ENCODE measurements around the gene EPS8L2. TPM values are rescaled to one million over a fixed set of nuclear protein-coding genes. Genes with fewer than 3 reads are reported as not detected.

EPS8L2 gene
- total RNA-seq, 1 donor from 2014 or later: 12.3 TPM

DNA sequence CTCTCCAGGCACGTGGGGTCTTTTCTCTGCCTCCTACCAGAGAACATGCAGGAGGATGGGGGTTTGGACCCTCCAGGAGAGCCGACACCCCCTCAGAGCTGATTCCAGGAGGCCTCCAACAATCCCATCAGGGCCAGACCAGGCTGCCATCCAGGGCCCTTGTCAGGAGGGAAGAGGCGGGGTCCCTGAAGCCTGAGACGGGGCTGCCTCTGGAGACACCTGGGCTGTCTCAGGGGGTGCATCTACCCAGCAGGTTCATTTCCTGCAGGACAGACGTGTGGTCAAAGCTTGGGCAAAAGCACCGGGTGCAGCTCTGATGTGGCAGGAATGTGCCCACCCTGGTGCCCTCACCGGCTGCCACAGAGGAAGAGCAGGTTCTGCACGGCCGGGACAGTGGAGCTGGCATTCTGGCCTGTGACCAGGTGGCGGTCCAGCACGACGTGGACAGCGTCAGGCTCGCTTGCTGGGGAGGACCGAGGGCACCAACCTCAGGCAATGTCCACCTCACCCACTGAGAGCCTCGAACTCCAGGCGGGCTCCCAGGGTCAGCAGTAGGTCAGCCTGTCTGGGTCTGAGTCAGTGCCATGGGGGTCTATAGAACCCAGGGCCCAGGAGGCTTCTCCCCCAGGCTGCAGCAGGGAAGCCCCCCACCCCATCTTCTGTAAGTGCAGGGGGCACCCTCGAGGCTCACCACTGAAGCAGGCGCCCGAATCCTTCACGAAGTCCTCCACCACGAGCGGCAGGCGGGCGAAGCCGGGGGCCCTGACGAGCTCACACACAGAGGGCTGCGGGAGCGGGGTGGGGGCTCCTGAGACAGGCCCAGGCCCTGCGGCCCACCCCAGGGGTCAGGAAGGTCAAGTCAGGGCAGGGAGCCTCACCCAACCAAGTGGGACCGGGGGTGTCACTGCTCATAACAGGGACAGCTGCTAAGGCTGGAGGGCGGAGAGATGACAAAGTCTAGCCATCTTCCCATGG is 64.9 kb downstream of the EPS8L2 start:
- intact Hi-C loops (cut with micrococcal nuclease): no loop called here

DNA sequence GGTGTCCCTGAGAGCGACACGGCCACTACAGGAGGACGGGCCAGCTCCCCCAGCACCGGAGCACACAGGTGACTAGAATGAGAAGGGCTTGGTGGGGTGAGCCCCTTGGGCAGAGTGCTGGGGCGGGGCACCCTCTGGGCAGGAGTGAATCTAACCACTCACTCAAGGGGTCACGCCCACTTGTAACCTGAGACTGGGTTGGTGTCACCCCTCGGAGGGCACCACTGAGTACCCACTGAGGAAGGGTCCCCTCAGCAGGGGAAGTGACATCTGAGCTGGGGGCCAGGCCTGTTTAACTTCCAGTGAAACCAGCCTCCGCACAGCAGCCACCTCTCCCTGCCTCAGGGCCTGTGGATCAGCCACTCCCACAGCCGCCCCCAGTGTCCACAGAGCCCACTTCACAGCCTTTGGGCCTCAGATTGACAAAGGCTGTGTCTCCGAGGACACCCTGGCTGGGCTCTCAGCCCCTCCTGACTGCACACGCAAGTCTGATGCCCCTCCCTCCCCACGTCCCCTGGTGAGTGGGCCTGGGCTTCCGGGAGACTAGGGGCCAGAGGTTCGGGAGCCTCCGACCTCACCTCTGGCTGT is 65.7 kb downstream of the EPS8L2 start:
- intact Hi-C loops (cut with micrococcal nuclease): no loop called here

GRCh38 chr11:772429-773390 is 66.7 kb downstream of the EPS8L2 start:
- intact Hi-C loops (cut with micrococcal nuclease): no loop called here

DNA sequence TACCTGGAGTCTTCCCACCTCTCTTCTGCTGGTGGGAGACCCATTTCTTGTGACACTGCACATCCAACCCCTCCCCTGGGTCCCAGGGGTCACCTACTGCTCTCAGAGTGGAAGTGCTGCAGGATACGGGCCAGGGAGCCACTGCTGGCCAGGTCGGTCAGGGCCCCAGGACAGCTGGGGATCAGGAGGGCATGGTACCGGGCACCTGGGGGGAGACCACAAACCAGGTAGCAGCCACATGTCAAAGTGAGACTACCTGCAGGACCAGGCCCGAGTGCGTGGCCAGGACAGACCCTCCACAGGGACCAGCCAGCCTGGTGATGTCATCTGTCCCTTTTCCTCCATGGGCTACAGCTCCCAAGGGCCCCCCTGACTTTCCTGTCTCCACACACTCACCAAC is 67.4 kb downstream of the EPS8L2 start:
- intact Hi-C loops (cut with micrococcal nuclease): no loop called here

DNA sequence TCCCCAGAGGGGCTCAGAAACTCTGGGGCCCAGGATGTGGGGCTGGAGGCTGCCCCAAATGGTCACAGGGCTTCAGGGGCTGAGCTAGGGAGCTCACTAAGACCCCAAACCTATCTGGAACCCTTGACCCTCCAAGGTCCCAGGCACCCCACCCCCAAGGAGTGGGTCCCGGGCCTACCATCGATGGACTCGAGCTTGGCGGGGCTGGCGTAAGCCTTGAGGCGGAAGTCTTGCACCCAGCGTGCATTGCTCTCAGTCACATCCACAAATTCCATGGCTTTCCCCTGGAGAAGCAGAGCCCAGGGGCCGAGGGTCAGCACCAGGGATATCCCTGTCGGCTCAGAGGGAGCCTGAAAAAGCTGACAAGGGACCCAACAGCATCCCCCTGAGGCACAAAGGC is 67.8 kb downstream of the EPS8L2 start:
- intact Hi-C loops (cut with micrococcal nuclease): no loop called here

DNA sequence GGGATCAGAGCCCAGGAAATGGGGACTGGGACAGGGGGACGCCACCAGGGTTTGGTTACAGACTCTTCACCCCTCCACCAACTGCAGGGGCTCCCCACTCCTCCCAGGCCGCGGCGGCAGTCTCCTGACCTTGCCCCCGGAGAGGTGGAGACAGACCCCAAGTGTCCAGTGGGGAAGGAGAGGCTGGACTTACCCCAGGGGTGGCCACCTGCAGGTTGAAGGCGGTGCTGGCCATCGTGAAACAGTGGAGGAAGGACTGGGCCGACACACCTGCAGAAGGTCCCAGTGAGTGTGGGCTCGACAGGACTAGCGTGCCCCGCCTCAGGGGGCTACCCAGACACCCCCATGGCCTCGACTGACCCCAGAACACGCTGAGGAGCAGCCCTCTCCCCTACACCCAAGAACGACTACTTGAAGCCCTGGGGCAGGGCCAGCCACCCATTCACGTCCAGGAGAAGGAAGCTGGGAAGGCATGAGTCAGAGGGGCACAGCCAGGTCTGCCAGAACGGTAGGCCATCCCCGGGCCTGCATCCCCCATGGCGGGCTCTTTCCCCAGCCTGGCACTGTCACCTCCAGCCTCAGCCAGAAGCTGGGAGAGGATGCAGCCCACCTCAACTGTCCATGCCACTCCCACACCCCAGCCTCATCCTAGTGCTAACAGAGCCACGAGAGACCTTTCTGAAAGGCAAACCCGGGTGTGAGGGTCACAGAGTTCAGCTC is 69.0 kb downstream of the EPS8L2 start:
- intact Hi-C loops (cut with micrococcal nuclease): no loop called here

- intact Hi-C loops (cut with micrococcal nuclease): no loop called here
These were observed 70.2 kb downstream of the EPS8L2 start for GRCh38 chr11:776263-776560.

DNA sequence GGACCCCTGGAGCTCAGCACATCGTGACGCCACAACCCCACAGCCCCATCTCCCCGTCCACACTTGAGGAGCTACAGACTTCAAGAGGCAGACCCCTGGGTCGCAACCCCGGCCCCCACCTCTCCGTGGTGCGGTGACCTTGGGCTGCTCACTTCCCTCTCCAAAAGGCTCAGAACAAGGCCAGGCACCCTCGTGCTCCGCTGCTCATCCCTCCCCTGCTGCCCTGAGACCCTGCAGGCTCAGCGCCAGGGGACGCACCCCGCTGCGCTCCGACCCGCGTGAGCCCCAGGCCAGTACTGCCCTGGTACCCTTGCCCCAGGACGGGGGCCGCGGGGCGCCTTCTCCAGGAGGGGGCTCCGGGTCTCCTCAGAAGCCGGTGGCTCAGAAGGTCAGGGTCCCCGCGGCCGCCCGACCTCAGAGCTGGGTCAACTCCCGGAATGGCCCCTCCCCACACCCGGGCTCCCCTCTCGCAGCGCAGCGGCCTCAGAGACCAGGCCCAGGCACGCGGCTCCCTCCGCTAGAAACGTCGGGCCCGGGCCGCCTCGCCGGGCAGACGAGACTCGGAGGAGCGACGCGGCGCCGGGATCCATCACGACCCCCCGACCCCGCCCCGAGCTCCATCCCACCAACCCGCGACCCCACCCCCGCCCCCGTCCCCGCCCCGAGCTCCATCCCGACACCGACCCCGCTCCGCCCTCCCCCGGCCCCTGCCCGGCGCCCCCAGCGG is 70.7 kb downstream of the EPS8L2 start:
- intact Hi-C loops (cut with micrococcal nuclease): loop anchor here (1.0 kb wide), 1 partner anchor 22 kb away; the partner anchor contains the start of gene SLC25A22

Other genes with a start within 250 kb of the EPS8L2 start
- 99.8 and 101 TPM in 2 replicates for gene RNH1, start 199.0 kb upstream of the EPS8L2 start, total RNA-seq
- 51.6 and 62.5 TPM in 2 replicates for gene HRAS, start 170.7 kb upstream of the EPS8L2 start, total RNA-seq
- 2.1 and 2.2 TPM in 2 replicates for gene LRRC56, start 168.7 kb upstream of the EPS8L2 start, total RNA-seq
- 1.6 and 2.4 TPM in 2 replicates for gene LMNTD2, start 145.5 kb upstream of the EPS8L2 start, total RNA-seq
- gene RASSF7, start 145.3 kb upstream of the EPS8L2 start, total RNA-seq: 22.3 and 23.4 TPM in 2 replicates
- gene PHRF1, start 129.8 kb upstream of the EPS8L2 start, total RNA-seq: 46.4 and 51.3 TPM in 2 replicates
- gene IRF7, start 90.3 kb upstream of the EPS8L2 start, total RNA-seq: 50.9 and 55.3 TPM in 2 replicates
- gene CDHR5, start 81.3 kb upstream of the EPS8L2 start, total RNA-seq: 0.07 TPM in 1 of 2 replicates, not detected in the other
- gene SCT, start 79.0 kb upstream of the EPS8L2 start, total RNA-seq: not detected in 2 replicates
- gene DRD4, start 69.0 kb upstream of the EPS8L2 start, total RNA-seq: 0.14 and 0.39 TPM in 2 replicates
- gene DEAF1, start 11.0 kb upstream of the EPS8L2 start, total RNA-seq: 49.3 and 52.6 TPM in 2 replicates
- 21.9 and 22.6 TPM in 2 replicates for gene TMEM80, start 10.4 kb upstream of the EPS8L2 start, total RNA-seq
- 261 and 277 TPM in 2 replicates for gene TALDO1, start 41.2 kb downstream of the EPS8L2 start, total RNA-seq
- gene GATD1, start 71.3 kb downstream of the EPS8L2 start, total RNA-seq: 60.8 and 61.5 TPM in 2 replicates
- 1.6 and 2.0 TPM in 2 replicates for gene CEND1, start 83.9 kb downstream of the EPS8L2 start, total RNA-seq
- 57.4 and 57.9 TPM in 2 replicates for gene SLC25A22, start 92.0 kb downstream of the EPS8L2 start, total RNA-seq
- gene PIDD1, start 99.0 kb downstream of the EPS8L2 start, total RNA-seq: 40.1 and 41.9 TPM in 2 replicates
- gene RPLP2, start 103.7 kb downstream of the EPS8L2 start, total RNA-seq: 2,156 and 2,169 TPM in 2 replicates
- gene PNPLA2, start 112.7 kb downstream of the EPS8L2 start, total RNA-seq: 43.0 and 50.3 TPM in 2 replicates
- gene CRACR2B, start 121.7 kb downstream of the EPS8L2 start, total RNA-seq: 6.4 and 8.0 TPM in 2 replicates
- 41.4 and 42.4 TPM in 2 replicates for gene CD151, start 126.7 kb downstream of the EPS8L2 start, total RNA-seq
- 105 and 106 TPM in 2 replicates for gene POLR2L, start 136.3 kb downstream of the EPS8L2 start, total RNA-seq
- 8.5 and 8.8 TPM in 2 replicates for gene TSPAN4, start 136.6 kb downstream of the EPS8L2 start, total RNA-seq
- gene CHID1, start 204.6 kb downstream of the EPS8L2 start, total RNA-seq: 51.8 and 58.9 TPM in 2 replicates
- 59.6 and 69.5 TPM in 2 replicates for gene AP2A2, start 219.6 kb downstream of the EPS8L2 start, total RNA-seq